PC-3 (cell line): ENCODE measurements around the gene RASSF5. TPM values are rescaled to one million over a fixed set of nuclear protein-coding genes. Genes with fewer than 3 reads are reported as not detected.

Experiments
- ATAC-seq: fragments of 200-7000 bp; cut with Tn5 transposase; 2 replicates; pipeline ENCODE4 v1.9.1; 2020; ENCODE audit warnings: mild to moderate bottlenecking, moderate library complexity
- BruUV-seq: library from RNA; stranded (reverse); fragments of 400-500 nt; replicated peaks from 2 replicates; lab custom pipeline; 2021; lab: Mats Ljungman, UMichigan
- CTCF ChIA-PET: fragments of 300-600 bp; sonication (Branson Sonifier 250); formaldehyde crosslinking; loops from one replicate; lab custom pipeline; 2022; ENCODE audit warnings: antibody characterized with exemption; lab: Charles Lee
- POLR2A ChIA-PET: fragments of 300-600 bp; sonication (Branson Sonifier 250); formaldehyde crosslinking; loops from one replicate; lab custom pipeline; 2022; ENCODE audit warnings: antibody characterized with exemption; ENCODE audit not compliant: unreplicated experiment; lab: Charles Lee
- DNase-seq: peaks from one replicate; pipeline ENCODE4 v3.0.0-alpha.2; 2015
- H2AFZ ChIP-seq: fragments of 300-600 bp; sonication (generic); 2 replicates; pipeline ENCODE4 v1.6.0; 2016; ENCODE audit warnings: antibody characterized with exemption, low read length
- H3F3A ChIP-seq: fragments of 300-600 bp; sonication (generic); one replicate; pipeline ENCODE4 v1.6.0; 2017; ENCODE audit warnings: antibody characterized with exemption, low read length, control low read depth, mild to moderate bottlenecking; ENCODE audit not compliant: unreplicated experiment
- H3K27ac ChIP-seq: fragments of 300-600 bp; sonication (generic); 2 replicates; pipeline ENCODE4 v1.5.1; 2016; ENCODE audit warnings: mild to moderate bottlenecking, low read length
- H3K27me3 ChIP-seq: fragments of 300-600 bp; sonication (generic); 2 replicates; pipeline ENCODE4 v1.6.1; 2016; ENCODE audit warnings: low read length, mixed read lengths
- H3K36me3 ChIP-seq: fragments of 300-600 bp; sonication (generic); 2 replicates; pipeline ENCODE4 v1.6.1; 2016; ENCODE audit warnings: low read depth, mixed run types, low read length, mixed read lengths
- H3K4me1 ChIP-seq: fragments of 300-600 bp; sonication (generic); 2 replicates; pipeline ENCODE4 v1.5.1; 2016; ENCODE audit warnings: low read length; ENCODE audit not compliant: insufficient read depth
- H3K4me2 ChIP-seq: fragments of 300-600 bp; sonication (generic); 2 replicates; pipeline ENCODE4 v1.6.0; 2016; ENCODE audit warnings: low read length
- H3K4me3 ChIP-seq: fragments of 300-600 bp; sonication (generic); 2 replicates; pipeline ENCODE4 v1.5.1; 2016; ENCODE audit warnings: mild to moderate bottlenecking, low read length, mixed read lengths
- H3K79me2 ChIP-seq: fragments of 300-600 bp; sonication (generic); 2 replicates; pipeline ENCODE4 v1.6.1; 2017; ENCODE audit warnings: low read length, mixed read lengths
- H3K9ac ChIP-seq: fragments of 300-600 bp; sonication (generic); 2 replicates; pipeline ENCODE4 v1.6.0; 2016; ENCODE audit warnings: mild to moderate bottlenecking, low read length
- H3K9me2 ChIP-seq: fragments of 300-600 bp; sonication (generic); replicated peaks from 2 replicates; pipeline ENCODE4 v1.6.1; 2016; ENCODE audit warnings: mixed run types, low read length, mixed read lengths
- H3K9me3 ChIP-seq: fragments of 300-600 bp; sonication (generic); 2 replicates; pipeline ENCODE4 v1.6.1; 2016; ENCODE audit warnings: low read length, mixed read lengths
- H4K20me1 ChIP-seq: fragments of 300-600 bp; sonication (generic); 2 replicates; pipeline ENCODE4 v1.6.1; 2016; ENCODE audit warnings: low read length, mixed read lengths
- CTCF ChIP-seq: fragments of 300-600 bp; sonication (generic); conservative IDR thresholded peaks from 2 replicates; pipeline ENCODE4 v1.5.1; 2017; ENCODE audit warnings: antibody characterized with exemption, low read depth, mild to moderate bottlenecking, low read length
- EZH2 ChIP-seq: fragments of 300-600 bp; sonication (generic); IDR thresholded peaks from one replicate; pipeline ENCODE4 v1.6.1; 2017; ENCODE audit warnings: antibody characterized with exemption, mild to moderate bottlenecking, low read length; ENCODE audit not compliant: unreplicated experiment
- EZH2phosphoT487 ChIP-seq: fragments of 300-600 bp; sonication (generic); IDR thresholded peaks from 2 replicates; pipeline ENCODE4 v1.6.1; 2018; ENCODE audit warnings: mild to moderate bottlenecking, antibody characterized with exemption, low read length, borderline replicate concordance
- intact Hi-C: fragments of 100-400 bp; cut with micrococcal nuclease; formaldehyde crosslinking; loops from 2 replicates; pipeline ENCODE4 v1.9.0; 2023
- total RNA-seq: library from RNA; depleted of rRNA; stranded (reverse); fragments of >200 nt; gene quantifications from 2 replicates; pipeline ENCODE4 v1.2.3, GENCODE V29; 2014

The RASSF5 gene
- total RNA-seq, 1 experiment from 2014 or later: 15.5 TPM

GRCh38 chr1:206575894-206576737 is 68.8 kb downstream of the RASSF5 start:
- intact Hi-C loops: no loop called here
- ChIA-PET CTCF (interaction anchor here (0.6 kb wide), 1 partner anchor 97 kb away, joined by 3 read pairs; no protein-coding TSS in a partner anchor), POLR2A (no interaction called here)
- no peak overlapping the region for H3K27ac ChIP-seq
- H2AFZ ChIP-seq: no peak overlapping the region
- H3K9ac ChIP-seq: no peak overlapping the region
- ATAC-seq (no peak), DNase-seq (no peak)
- H4K20me1 ChIP-seq: no peaks in the 10 kb centered on the region
- H3K9me2 ChIP-seq: no peaks in the 10 kb centered on the region
- peaks cover 28% of the 10 kb centered on the region for H3K4me1 ChIP-seq
- H3K9me3 ChIP-seq: no peaks in the 10 kb centered on the region
- no peaks in the 10 kb centered on the region for H3K27me3 ChIP-seq
- TF ChIP-seq EZH2 (no peak), EZH2phosphoT487 (no peak), CTCF (no peak)
- H3K36me3 ChIP-seq: no peaks in the 10 kb centered on the region
- no peaks in the 10 kb centered on the region for H3K79me2 ChIP-seq
- BruUV-seq: no TSS peak
- H3K4me3 ChIP-seq: no peak overlapping the region
- H3F3A ChIP-seq: peaks cover 3% of the 10 kb centered on the region
- no peak overlapping the region for H3K4me2 ChIP-seq

GRCh38 chr1:206577626-206578025 is 70.3 kb downstream of the RASSF5 start:
- H3K4me3 ChIP-seq: no peak overlapping the region
- H3K36me3 ChIP-seq: no peaks in the 10 kb centered on the region
- H4K20me1 ChIP-seq: no peaks in the 10 kb centered on the region
- no TSS peak for BruUV-seq
- ChIA-PET POLR2A (no interaction called here), CTCF (interaction anchor here (0.5 to 2.0 kb wide), 3 partner anchors 32 to 63 kb away, joined by 3 to 9 read pairs (median 8); no protein-coding TSS in a partner anchor)
- H3K27ac ChIP-seq: no peak overlapping the region
- ATAC-seq (no peak), DNase-seq (no peak)
- no peaks in the 10 kb centered on the region for H3K9me3 ChIP-seq
- H3K27me3 ChIP-seq: no peaks in the 10 kb centered on the region
- TF ChIP-seq EZH2 (no peak), EZH2phosphoT487 (no peak), CTCF (no peak)
- H2AFZ ChIP-seq: no peak overlapping the region
- H3K9me2 ChIP-seq: no peaks in the 10 kb centered on the region
- no peak overlapping the region for H3K4me2 ChIP-seq
- H3F3A ChIP-seq: peaks cover 3% of the 10 kb centered on the region
- no peaks in the 10 kb centered on the region for H3K79me2 ChIP-seq
- no peak overlapping the region for H3K9ac ChIP-seq
- intact Hi-C loops: loop anchor here (1.0 kb wide), 1 partner anchor 19 kb away; no protein-coding TSS in a partner anchor
- peaks cover 28% of the 10 kb centered on the region for H3K4me1 ChIP-seq
